ENCODE data around the gene PRXL2C. TPM values are rescaled to one million over a fixed set of nuclear protein-coding genes. Genes with fewer than 3 reads are reported as not detected.

The PRXL2C gene
- total and polyA plus RNA-seq, 2 of the 8 experiments (the other 6 are each of a cell fraction or from before 2014, with no cell fraction given) = 2.8 to 7.3 TPM

GRCh38 chr9:96615411-96615810, 39.7 kb downstream of the PRXL2C start:
- H3K18ac ChIP-seq (ENCODE audit: extremely low read depth, low read length) = no peak overlapping the region
- H4K8ac ChIP-seq (ENCODE audit: extremely low read depth, insufficient read depth, low read length) = no peak overlapping the region
- H4K91ac ChIP-seq (replicated peaks; ENCODE audit: insufficient read length, low read length) = no peak overlapping the region
- WGBS, 2 experiments (ENCODE audit: extremely low coverage in 1 of 2, insufficient coverage in 1 of 2, insufficient read length in 1 of 2, insufficient replicate concordance in 2 of 2, low coverage in 1 of 2, low lambda C conversion rate in 2 of 2, missing lambda C conversion rate in 1 of 2) = 93% methylated on average over 6 of the region's 6 CpGs; no CpG with 5 or more reads in 1 of the 2 experiments
- peaks cover 2 to 78% of the 10 kb centered on the region in 2 experiments; a peak in 2 of 4 replicates for H3K79me2 ChIP-seq (ENCODE audit: control insufficient read depth in 1 of 2, insufficient read depth in 2 of 2, low read length in 2 of 2)
- H3K27me3 ChIP-seq (replicated peaks in 1 of 4; ENCODE audit: control insufficient read depth in 3 of 4, extremely low read depth in 1 of 4, insufficient read depth in 3 of 4, low read length in 3 of 4) = peaks cover 0 to 13% (median 6%) of the 10 kb centered on the region in 4 experiments; a peak in 5 of 7 replicates
- no peak overlapping the region for H3K4ac ChIP-seq (replicated peaks; ENCODE audit: insufficient read length, low read depth, low read length)
- H2BK5ac ChIP-seq (ENCODE audit: low read depth, low read length) = no peak overlapping the region
- no peak overlapping the region for H3K4me2 ChIP-seq (ENCODE audit: insufficient read depth in 1 of 2, low read depth in 2 of 2, low read length in 2 of 2)
- H4K20me1 ChIP-seq (replicated peaks in 1 of 2; ENCODE audit: control insufficient read depth in 1 of 2, insufficient read depth in 2 of 2, low read length in 2 of 2) = peaks cover 17 to 21% of the 10 kb centered on the region in 2 experiments
- H3K4me3 ChIP-seq (ENCODE audit: extremely low read depth in 1 of 4, insufficient read depth in 2 of 4, low read depth in 3 of 4, low read length in 4 of 4) = no peak overlapping the region
- no peak overlapping the region for H2BK15ac ChIP-seq (ENCODE audit: low read length)
- POLR2A ChIA-PET (ENCODE audit: partially characterized antibody) = no interaction called here
- DNase-seq (ENCODE audit: low read depth in 1 of 2, low spot score in 2 of 2) (no peak), FAIRE-seq (no peak)
- H3K9me3 ChIP-seq (ENCODE audit: insufficient read depth in 2 of 2, low read depth in 1 of 2, low read length in 1 of 2) = no peaks in the 10 kb centered on the region
- H3K27ac ChIP-seq (ENCODE audit: low read depth, low read length) = no peak overlapping the region
- no peak overlapping the region for H2BK120ac ChIP-seq (replicated peaks; ENCODE audit: low read depth, low read length)
- no peak overlapping the region for H3K56ac ChIP-seq (replicated peaks; ENCODE audit: insufficient read length, low read depth, low read length)
- no peak overlapping the region for H3K9ac ChIP-seq (replicated peaks in 1 of 4; ENCODE audit: extremely low read depth in 1 of 4, low read depth in 3 of 4, low read length in 3 of 4)
- no peak overlapping the region for H2BK20ac ChIP-seq (ENCODE audit: low read length)
- H2AK5ac ChIP-seq (ENCODE audit: low read depth, low read length) = no peak overlapping the region
- H2AFZ ChIP-seq (ENCODE audit: low read length) = no peak overlapping the region
- H3K23me2 ChIP-seq (ENCODE audit: low read depth, low read length) = peaks cover 12% of the 10 kb centered on the region
- H3K4me1 ChIP-seq (replicated peaks in 1 of 4; ENCODE audit: control insufficient read depth in 3 of 4, insufficient read depth in 4 of 4, low read length in 3 of 4) = peaks cover 9 to 24% (median 12%) of the 10 kb centered on the region in 4 experiments
- no peak overlapping the region for H2BK12ac ChIP-seq (ENCODE audit: low read depth, low read length)
- CTCF ChIA-PET (ENCODE audit: partially characterized antibody) = interaction anchor here (0.7 to 1.8 kb wide), 2 partner anchors 10 to 53 kb away, joined by 3 to 4 read pairs; no protein-coding TSS in a partner anchor
- peaks cover 13% of the 10 kb centered on the region for H3K79me1 ChIP-seq (ENCODE audit: low read depth, low read length)
- H4K5ac ChIP-seq (ENCODE audit: insufficient read length, low read depth, low read length) = no peak overlapping the region
- H3K14ac ChIP-seq (ENCODE audit: insufficient read length) = no peak overlapping the region
- H3K36me3 ChIP-seq (ENCODE audit: control insufficient read depth in 2 of 4, insufficient read depth in 4 of 4, low read length in 3 of 4) = no peaks in the 10 kb centered on the region
- H3K23ac ChIP-seq (ENCODE audit: insufficient read length) = no peak overlapping the region
- TF ChIP-seq RFX5 (IDR thresholded peaks at IDR 0.05; ENCODE audit: borderline replicate concordance, low read depth, low read length) (no peak), HDAC6 (IDR thresholded peaks at IDR 0.05; ENCODE audit: low read depth, low read length) (no peak), TBP (IDR thresholded peaks at IDR 0.05; ENCODE audit: low read depth, low read length) (no peak), EP300 (IDR thresholded peaks at IDR 0.05; ENCODE audit: borderline replicate concordance in 1 of 2, low read depth in 2 of 2, low read length in 2 of 2) (no peak), CEBPB (IDR thresholded peaks at IDR 0.05; ENCODE audit: low read depth, low read length) (no peak), CHD1 (IDR thresholded peaks at IDR 0.05; ENCODE audit: low read depth, low read length) (no peak), ATF2 (IDR thresholded peaks at IDR 0.05; ENCODE audit: low read length) (no peak), PHF8 (conservative IDR thresholded peaks at IDR 0.05; ENCODE audit: low read depth, low read length) (no peak), GTF2F1 (IDR thresholded peaks at IDR 0.05; ENCODE audit: borderline replicate concordance, low read depth, low read length) (no peak), RXRA (IDR thresholded peaks at IDR 0.05; ENCODE audit: insufficient read depth, low read depth, low read length) (no peak), CREB1 (IDR thresholded peaks at IDR 0.05) (no peak)
- TF ChIP-seq, protein P1, sequence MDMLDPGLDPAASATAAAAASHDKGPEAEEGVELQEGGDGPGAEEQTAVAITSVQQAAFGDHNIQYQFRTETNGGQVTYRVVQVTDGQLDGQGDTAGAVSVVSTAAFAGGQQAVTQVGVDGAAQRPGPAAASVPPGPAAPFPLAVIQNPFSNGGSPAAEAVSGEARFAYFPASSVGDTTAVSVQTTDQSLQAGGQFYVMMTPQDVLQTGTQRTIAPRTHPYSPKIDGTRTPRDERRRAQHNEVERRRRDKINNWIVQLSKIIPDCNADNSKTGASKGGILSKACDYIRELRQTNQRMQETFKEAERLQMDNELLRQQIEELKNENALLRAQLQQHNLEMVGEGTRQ (IDR thresholded peaks at IDR 0.05; ENCODE audit: low read length) = no peak
